ENCODE data around the gene EVC2. TPM values are rescaled to one million over a fixed set of nuclear protein-coding genes. Genes with fewer than 3 reads are reported as not detected.

EVC2 gene, protein sequence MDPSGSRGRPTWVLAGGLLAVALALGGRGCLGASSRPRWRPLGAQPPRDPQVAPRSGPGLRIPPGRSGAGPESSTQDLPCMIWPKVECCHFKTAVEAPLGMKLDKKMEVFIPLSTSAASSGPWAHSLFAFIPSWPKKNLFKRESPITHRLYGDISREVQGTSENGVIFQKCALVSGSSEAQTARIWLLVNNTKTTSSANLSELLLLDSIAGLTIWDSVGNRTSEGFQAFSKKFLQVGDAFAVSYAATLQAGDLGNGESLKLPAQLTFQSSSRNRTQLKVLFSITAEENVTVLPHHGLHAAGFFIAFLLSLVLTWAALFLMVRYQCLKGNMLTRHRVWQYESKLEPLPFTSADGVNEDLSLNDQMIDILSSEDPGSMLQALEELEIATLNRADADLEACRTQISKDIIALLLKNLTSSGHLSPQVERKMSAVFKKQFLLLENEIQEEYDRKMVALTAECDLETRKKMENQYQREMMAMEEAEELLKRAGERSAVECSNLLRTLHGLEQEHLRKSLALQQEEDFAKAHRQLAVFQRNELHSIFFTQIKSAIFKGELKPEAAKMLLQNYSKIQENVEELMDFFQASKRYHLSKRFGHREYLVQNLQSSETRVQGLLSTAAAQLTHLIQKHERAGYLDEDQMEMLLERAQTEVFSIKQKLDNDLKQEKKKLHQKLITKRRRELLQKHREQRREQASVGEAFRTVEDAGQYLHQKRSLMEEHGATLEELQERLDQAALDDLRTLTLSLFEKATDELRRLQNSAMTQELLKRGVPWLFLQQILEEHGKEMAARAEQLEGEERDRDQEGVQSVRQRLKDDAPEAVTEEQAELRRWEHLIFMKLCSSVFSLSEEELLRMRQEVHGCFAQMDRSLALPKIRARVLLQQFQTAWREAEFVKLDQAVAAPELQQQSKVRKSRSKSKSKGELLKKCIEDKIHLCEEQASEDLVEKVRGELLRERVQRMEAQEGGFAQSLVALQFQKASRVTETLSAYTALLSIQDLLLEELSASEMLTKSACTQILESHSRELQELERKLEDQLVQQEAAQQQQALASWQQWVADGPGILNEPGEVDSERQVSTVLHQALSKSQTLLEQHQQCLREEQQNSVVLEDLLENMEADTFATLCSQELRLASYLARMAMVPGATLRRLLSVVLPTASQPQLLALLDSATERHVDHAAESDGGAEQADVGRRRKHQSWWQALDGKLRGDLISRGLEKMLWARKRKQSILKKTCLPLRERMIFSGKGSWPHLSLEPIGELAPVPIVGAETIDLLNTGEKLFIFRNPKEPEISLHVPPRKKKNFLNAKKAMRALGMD
- total RNA-seq = under 1 TPM; 0.24 to 0.93 (median 0.53) TPM
- long read RNA-seq = 0 reads

DNA sequence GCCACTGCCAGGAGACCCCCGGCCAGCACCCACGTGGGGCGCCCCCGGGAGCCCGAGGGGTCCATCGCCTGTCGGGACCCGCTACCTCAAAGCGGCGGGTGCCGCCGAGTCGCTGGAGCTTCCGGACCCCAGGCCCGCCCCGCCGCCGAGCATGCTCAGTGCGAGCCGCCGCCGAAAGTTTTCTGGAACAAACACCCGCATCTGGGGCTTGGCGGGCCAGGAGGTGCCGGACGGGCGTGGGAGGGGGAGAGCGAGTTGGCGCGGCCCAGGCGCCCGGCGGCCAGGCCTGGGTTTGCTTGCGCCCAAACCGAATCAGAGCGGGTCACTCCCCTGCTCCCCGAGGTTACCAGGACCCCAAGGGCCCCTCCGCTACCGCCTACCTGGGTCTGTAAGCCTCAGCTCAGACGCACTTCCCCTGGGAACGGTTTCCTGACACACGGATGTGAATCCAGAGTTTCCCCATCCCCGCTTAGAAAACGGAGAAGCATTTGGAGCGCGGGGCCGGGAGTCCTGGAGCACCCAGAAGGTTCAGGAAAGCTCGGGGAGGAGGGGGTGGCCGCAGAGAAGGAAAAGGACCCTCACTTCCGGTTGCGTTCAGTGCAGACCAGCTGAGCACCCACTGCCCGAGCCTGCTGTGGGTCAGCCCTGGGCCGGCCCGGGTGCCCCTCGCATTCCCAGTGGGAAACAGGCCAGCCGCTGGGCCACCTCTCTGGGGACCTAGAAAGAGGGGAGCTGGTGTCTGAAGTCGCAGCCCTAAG lies at the start of gene EVC2:
Gene EVC2 (minus strand): TSS at position 111 of the 758 bp plus-strand sequence. CDS start 46 bp downstream, at position 65.
- ATAC-seq = peak; percentile 8 to 43 (median 30)
- Histone ChIP-seq H3K27ac (peak within 1 kb of the TSS in 2 of 3 donors; percentile 25 to 63), H3K27me3 (peaks cover 0 to 9% of the 10 kb centered on the region in 2 donors), H3K4me3 (peak within 1 kb of the TSS; percentile 40 to 56 (median 50)), H3K9me3 (no peaks in the 10 kb centered on the region), H3K4me1 (peaks cover 0 to 6% (median 0%) of the 10 kb centered on the region in 4 donors), H3K36me3 (no peaks in the 10 kb centered on the region)
- intact Hi-C loops (cut with DNase I) = no loop called here
- 25% methylated on average over 12 of the region's 57 CpGs for WGBS (ENCODE audit: insufficient coverage, low coverage, low lambda C conversion rate, missing lambda C conversion rate)
- peak in 1 of 3 donors; percentile 54 for DNase-seq
- TF ChIP-seq CTCF (IDR thresholded peaks at IDR 0.05) (no peak), POLR2A (IDR thresholded peaks at IDR 0.05) (no peak)

- WGBS (ENCODE audit: insufficient coverage, low coverage, low lambda C conversion rate, missing lambda C conversion rate) = 75% methylated on average over 10 of the region's 10 CpGs
- Histone ChIP-seq H3K4me3 (no peak overlapping the region), H3K36me3 (no peaks in the 10 kb centered on the region), H3K27me3 (no peaks in the 10 kb centered on the region), H3K4me1 (no peaks in the 10 kb centered on the region), H3K9me3 (no peaks in the 10 kb centered on the region), H3K27ac (no peak overlapping the region)
- DNase-seq (no peak), ATAC-seq (no peak)
- intact Hi-C loops (cut with DNase I) = no loop called here
- no peak for TF ChIP-seq POLR2A (IDR thresholded peaks at IDR 0.05)
- TF ChIP-seq CTCF (IDR thresholded peaks at IDR 0.05) = no peak
These were observed 49.6 kb upstream of the EVC2 start for GRCh38 chr4:5757954-5758353.

DNA sequence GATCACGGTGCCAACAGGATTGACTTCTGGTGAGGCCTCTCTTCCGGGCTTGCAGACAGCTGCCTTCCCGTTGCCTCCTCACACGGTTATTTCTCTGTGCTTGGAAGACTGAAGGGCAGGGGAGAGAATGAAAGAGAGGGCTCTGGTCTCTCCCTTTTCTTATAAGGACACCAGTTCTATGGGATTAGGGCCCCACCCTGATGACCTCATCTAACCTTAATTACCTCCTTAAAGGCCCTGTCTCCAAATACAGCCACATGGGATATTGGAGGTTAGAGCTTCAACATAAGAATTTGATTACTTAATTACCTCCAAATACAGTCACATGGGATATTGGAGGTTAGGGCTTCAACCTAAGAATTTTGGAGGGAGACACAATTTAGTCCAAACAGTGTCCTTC lies 49.2 kb upstream of the EVC2 start:
- no peak overlapping the region for H3K4me3 ChIP-seq
- H3K27ac ChIP-seq = no peak overlapping the region
- no peaks in the 10 kb centered on the region for H3K36me3 ChIP-seq
- DNase-seq (no peak), ATAC-seq (no peak)
- intact Hi-C loops (cut with DNase I) = no loop called here
- WGBS (ENCODE audit: insufficient coverage, low coverage, low lambda C conversion rate, missing lambda C conversion rate) = 100% methylated on average over 2 of the region's 4 CpGs
- H3K4me1 ChIP-seq = no peaks in the 10 kb centered on the region
- no peak for TF ChIP-seq CTCF (IDR thresholded peaks at IDR 0.05)
- no peak for TF ChIP-seq POLR2A (IDR thresholded peaks at IDR 0.05)
- H3K27me3 ChIP-seq = no peaks in the 10 kb centered on the region
- H3K9me3 ChIP-seq = no peaks in the 10 kb centered on the region

DNA sequence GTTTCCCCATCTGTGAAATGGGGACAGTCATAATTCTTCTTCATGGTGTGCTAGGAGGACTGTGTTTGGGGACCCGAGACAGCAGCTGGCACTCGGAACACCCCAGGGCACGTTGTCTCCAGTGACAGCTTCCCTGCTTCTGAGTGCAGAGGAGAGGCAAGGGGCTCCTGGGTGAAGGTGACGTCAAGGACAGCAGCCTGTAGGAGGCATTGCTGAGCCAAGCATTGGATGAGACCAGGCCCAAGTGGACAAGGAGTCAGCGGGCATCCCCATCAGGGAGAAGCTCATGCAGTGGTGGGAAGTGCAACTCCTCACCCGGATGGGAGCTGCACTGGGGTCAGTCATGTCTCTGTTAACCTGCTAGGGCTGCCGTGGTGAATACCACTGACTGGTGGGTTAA lies 48.7 kb upstream of the EVC2 start:
- Histone ChIP-seq H3K4me3 (no peak overlapping the region), H3K36me3 (no peaks in the 10 kb centered on the region), H3K27ac (no peak overlapping the region), H3K27me3 (no peaks in the 10 kb centered on the region), H3K9me3 (no peaks in the 10 kb centered on the region), H3K4me1 (no peaks in the 10 kb centered on the region)
- TF ChIP-seq CTCF (IDR thresholded peaks at IDR 0.05) = no peak
- WGBS (ENCODE audit: insufficient coverage, low coverage, low lambda C conversion rate, missing lambda C conversion rate) = 50% methylated on average over 1 of the region's 7 CpGs
- intact Hi-C loops (cut with DNase I) = no loop called here
- ATAC-seq (no peak), DNase-seq (no peak)
